MCF 10A (cell line): Measurements from ENCODE around the gene RNU7-1. TPM values are rescaled to one million over a fixed set of nuclear protein-coding genes. Genes with fewer than 3 reads are reported as not detected.

Source experiments
- BruUV-seq: library from RNA; stranded (reverse); fragments of 400-500 nt; replicated peaks from 2 replicates; lab custom pipeline; 2021; lab: Mats Ljungman, UMichigan
- CTCF ChIA-PET: fragments of 300-600 bp; sonication (Branson Sonifier 250); formaldehyde crosslinking; extraction: SDS; loops from one replicate; lab custom pipeline; 2021; ENCODE audit warnings: antibody characterized with exemption, inconsistent platforms; lab: Yijun Ruan, JAX
- POLR2A ChIA-PET: fragments of 300-600, 350-650 bp; sonication (Branson Sonifier 250); formaldehyde crosslinking; extraction: SDS; loops from one replicate; lab custom pipeline; 2020; ENCODE audit warnings: antibody characterized with exemption, inconsistent platforms; lab: Yijun Ruan, JAX
- DNase-seq: peaks from one replicate; pipeline ENCODE4 v3.0.0-alpha.2; 2018; ENCODE audit not compliant: unreplicated experiment
- H3K27ac Mint-ChIP-seq: one replicate; pipeline ENCODE4 v1.8.0; 2022; ENCODE audit warnings: mild to moderate bottlenecking, low read depth, mixed read lengths; ENCODE audit not compliant: unreplicated experiment
- H3K27me3 Mint-ChIP-seq: one replicate; pipeline ENCODE4 v1.8.0; 2022; ENCODE audit warnings: mixed read lengths; ENCODE audit not compliant: insufficient read depth, unreplicated experiment
- H3K36me3 Mint-ChIP-seq: one replicate; pipeline ENCODE4 v1.8.0; 2022; ENCODE audit warnings: mild to moderate bottlenecking, moderate library complexity, mixed read lengths; ENCODE audit not compliant: insufficient read depth, unreplicated experiment
- H3K4me1 Mint-ChIP-seq: one replicate; pipeline ENCODE4 v1.8.0; 2022; ENCODE audit warnings: mixed read lengths; ENCODE audit not compliant: insufficient read depth, unreplicated experiment
- H3K4me3 Mint-ChIP-seq: one replicate; pipeline ENCODE4 v1.8.0; 2022; ENCODE audit warnings: mild to moderate bottlenecking, moderate library complexity, mixed read lengths; ENCODE audit not compliant: unreplicated experiment
- H3K9me3 Mint-ChIP-seq: one replicate; pipeline ENCODE4 v1.8.0; 2022; ENCODE audit warnings: mixed read lengths; ENCODE audit not compliant: unreplicated experiment
- CTCF ChIP-seq: fragments of 200-600 bp; IDR thresholded peaks from one replicate; pipeline ENCODE4 v1.8.0; 2022; ENCODE audit warnings: antibody characterized with exemption, mild to moderate bottlenecking; ENCODE audit not compliant: unreplicated experiment
- intact Hi-C: fragments of 100-400 bp; cut with micrococcal nuclease; formaldehyde crosslinking; loops from 2 replicates; pipeline ENCODE4 v1.14.1; 2022
- total RNA-seq: library from RNA; stranded (reverse); gene quantifications from 2 replicates; pipeline ENCODE4 v1.2.3, GENCODE V29; 2022

The RNU7-1 gene
- total RNA-seq, 1 experiment from 2014 or later = not detected

GRCh38 chr12:6957741-6958608, 14.4 kb downstream of the RNU7-1 start:
- DNase-seq = no peak
- H3K9me3 Mint-ChIP-seq = no peaks in the 10 kb centered on the region
- ChIA-PET CTCF (interaction anchor here (0.6 to 4.1 kb wide), 3 partner anchors 12 to 250 kb away, joined by 3 to 31 read pairs (median 3); no protein-coding TSS in a partner anchor), POLR2A (interaction anchor here (0.6 to 1.5 kb wide), 2 partner anchors 11 to 14 kb away, joined by 3 to 6 read pairs; partner anchors contain the start of genes C12orf57 and RNU7-1)
- H3K4me3 Mint-ChIP-seq = no peak overlapping the region
- peaks cover 12% of the 10 kb centered on the region for H3K36me3 Mint-ChIP-seq
- no peak for TF ChIP-seq CTCF
- H3K27ac Mint-ChIP-seq = no peak overlapping the region
- intact Hi-C loops = no loop called here
- H3K4me1 Mint-ChIP-seq = peaks cover 27% of the 10 kb centered on the region
- no peaks in the 10 kb centered on the region for H3K27me3 Mint-ChIP-seq
- BruUV-seq = no TSS peak

DNA sequence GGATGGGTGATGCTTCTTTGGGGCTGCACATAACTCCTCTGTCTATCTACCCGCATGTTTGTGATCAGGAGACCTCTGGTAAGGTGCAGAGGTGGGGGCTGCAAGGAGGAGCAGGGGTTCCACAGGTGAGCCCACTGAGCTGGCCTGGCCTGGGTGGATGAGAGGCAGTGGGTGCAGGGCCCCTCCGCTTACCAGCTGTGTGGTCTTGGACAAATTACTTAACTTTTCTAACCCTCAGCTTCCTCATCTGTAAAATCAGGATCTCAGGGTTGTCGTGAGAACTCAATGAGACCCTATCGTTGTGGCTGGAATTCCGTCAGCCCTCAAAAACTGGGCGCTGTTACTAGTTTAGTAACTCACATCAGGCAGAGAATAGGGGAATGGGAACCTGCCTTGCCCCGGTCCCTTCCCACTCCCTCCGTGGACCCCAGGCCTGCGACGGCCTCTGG, 15.0 kb downstream of the RNU7-1 start:
- H3K9me3 Mint-ChIP-seq = no peaks in the 10 kb centered on the region
- no peak overlapping the region for H3K27ac Mint-ChIP-seq
- H3K27me3 Mint-ChIP-seq = no peaks in the 10 kb centered on the region
- intact Hi-C loops = no loop called here
- DNase-seq = no peak
- peaks cover 13% of the 10 kb centered on the region for H3K36me3 Mint-ChIP-seq
- H3K4me1 Mint-ChIP-seq = peaks cover 27% of the 10 kb centered on the region
- TF ChIP-seq CTCF = no peak
- no peak overlapping the region for H3K4me3 Mint-ChIP-seq
- BruUV-seq = no TSS peak
- POLR2A ChIA-PET = interaction anchor here (0.6 to 1.5 kb wide), 2 partner anchors 12 to 14 kb away, joined by 3 to 6 read pairs; partner anchors contain the start of genes C12orf57 and RNU7-1
- CTCF ChIA-PET = interaction anchor here (0.6 to 4.1 kb wide), 4 partner anchors 12 to 155 kb away, joined by 3 to 31 read pairs (median 3); no protein-coding TSS in a partner anchor

- no TSS peak for BruUV-seq
- intact Hi-C loops = no loop called here
- no peak for DNase-seq
- H3K4me3 Mint-ChIP-seq = no peak overlapping the region
- no peak overlapping the region for H3K27ac Mint-ChIP-seq
- no peaks in the 10 kb centered on the region for H3K27me3 Mint-ChIP-seq
- H3K4me1 Mint-ChIP-seq = peaks cover 33% of the 10 kb centered on the region
- TF ChIP-seq CTCF = no peak
- peaks cover 17% of the 10 kb centered on the region for H3K36me3 Mint-ChIP-seq
- ChIA-PET POLR2A (interaction anchor here (1.5 kb wide), 1 partner anchor 15 kb away, joined by 6 read pairs; the partner anchor contains the start of genes C12orf57 and RNU7-1), CTCF (interaction anchor here (0.6 to 6.4 kb wide), 6 partner anchors 13 to 154 kb away, joined by 3 to 160 read pairs (median 17); partner anchors contain the start of genes C12orf57 and RNU7-1)
- no peaks in the 10 kb centered on the region for H3K9me3 Mint-ChIP-seq
Measured at GRCh38 chr12:6959058-6959804, 15.6 kb downstream of the RNU7-1 start.
